GM23338 (cell line): Measurements from ENCODE around the gene CFAP157. TPM values are rescaled to one million over a fixed set of nuclear protein-coding genes. Genes with fewer than 3 reads are reported as not detected.

Experiments
- ATAC-seq: fragments of 200-7000 bp; cut with Tn5 transposase; 3 replicates; pipeline ENCODE4 v1.9.1; 2020
- DNase-seq: peaks from one replicate; pipeline ENCODE4 v3.0.0-alpha.2; 2015; ENCODE audit warnings: low spot score
- H2AFZ ChIP-seq: fragments of 200-600 bp; sonication (generic); 2 replicates; pipeline ENCODE4 v1.8.0; 2016; ENCODE audit warnings: antibody characterized with exemption, mild to moderate bottlenecking, moderate library complexity
- H3F3A ChIP-seq: fragments of 200-600 bp; sonication (generic); replicated peaks from 2 replicates; pipeline ENCODE4 v1.8.0; 2017; ENCODE audit warnings: antibody characterized with exemption, mixed run types, low read depth
- H3K27ac ChIP-seq: fragments of 200-600 bp; sonication (generic); 2 replicates; pipeline ENCODE4 v1.6.1; 2016; ENCODE audit warnings: low read depth
- H3K27me3 ChIP-seq: fragments of 200-600 bp; sonication (generic); 2 replicates; pipeline ENCODE4 v1.8.0; 2016; ENCODE audit warnings: mild to moderate bottlenecking, mixed run types, moderate library complexity; ENCODE audit not compliant: insufficient read depth
- H3K36me3 ChIP-seq: fragments of 200-600 bp; sonication (generic); 2 replicates; pipeline ENCODE4 v1.8.0; 2016; ENCODE audit warnings: mild to moderate bottlenecking; ENCODE audit not compliant: insufficient read depth
- H3K4me1 ChIP-seq: fragments of 200-600 bp; sonication (generic); 2 replicates; pipeline ENCODE4 v1.8.0; 2016; ENCODE audit warnings: mild to moderate bottlenecking, moderate library complexity; ENCODE audit not compliant: insufficient read depth
- H3K4me2 ChIP-seq: fragments of 200-600 bp; sonication (generic); 2 replicates; pipeline ENCODE4 v1.7.1; 2017; ENCODE audit warnings: mixed run types
- H3K4me3 ChIP-seq: fragments of 200-600 bp; sonication (generic); 2 replicates; pipeline ENCODE4 v1.6.1; 2016; ENCODE audit warnings: mixed run types
- H3K79me2 ChIP-seq: fragments of 200-600 bp; sonication (generic); replicated peaks from 2 replicates; pipeline ENCODE4 v1.8.0; 2017; ENCODE audit warnings: mild to moderate bottlenecking; ENCODE audit not compliant: insufficient read depth
- H3K9me2 ChIP-seq: fragments of 200-600 bp; sonication (generic); 2 replicates; pipeline ENCODE4 v1.8.0; 2017; ENCODE audit not compliant: insufficient read depth
- H4K20me1 ChIP-seq: fragments of 200-600 bp; sonication (generic); replicated peaks from 2 replicates; pipeline ENCODE4 v1.8.0; 2017; ENCODE audit warnings: mild to moderate bottlenecking; ENCODE audit not compliant: insufficient read depth
- H3K27ac Mint-ChIP-seq: 2 replicates; pipeline ENCODE4 v1.8.0; 2020; ENCODE audit warnings: inconsistent platforms, mild to moderate bottlenecking, moderate library complexity, mixed read lengths
- H3K27me3 Mint-ChIP-seq: 3 replicates; pipeline ENCODE4 v1.8.0; 2022; ENCODE audit warnings: low read depth, mild to moderate bottlenecking, moderate library complexity, mixed read lengths, inconsistent platforms; ENCODE audit not compliant: insufficient read depth, poor library complexity
- H3K36me3 Mint-ChIP-seq: 3 replicates; pipeline ENCODE4 v1.8.0; 2021; ENCODE audit warnings: low read depth, mild to moderate bottlenecking, inconsistent platforms, moderate library complexity, mixed read lengths
- H3K4me1 Mint-ChIP-seq: 3 replicates; pipeline ENCODE4 v1.8.0; 2020; ENCODE audit warnings: mild to moderate bottlenecking, inconsistent platforms, mixed read lengths
- H3K4me3 Mint-ChIP-seq: 3 replicates; pipeline ENCODE4 v1.8.0; 2021; ENCODE audit warnings: moderate library complexity, mild to moderate bottlenecking, inconsistent platforms, mixed read lengths
- H3K9me3 Mint-ChIP-seq: 3 replicates; pipeline ENCODE4 v1.8.0; 2020; ENCODE audit warnings: moderate library complexity, mild to moderate bottlenecking, inconsistent platforms, mixed read lengths
- EZH2 ChIP-seq: fragments of 200-600 bp; sonication (generic); IDR thresholded peaks from one replicate; pipeline ENCODE4 v1.8.0; 2017; ENCODE audit warnings: antibody characterized with exemption, mild to moderate bottlenecking, low read depth; ENCODE audit not compliant: unreplicated experiment
- JUNB ChIP-seq: IDR thresholded peaks from one replicate; pipeline ENCODE4 v1.6.1; 2016; ENCODE audit warnings: antibody characterized with exemption; ENCODE audit not compliant: unreplicated experiment
- POLR2AphosphoS5 ChIP-seq: IDR thresholded peaks from 2 replicates; pipeline ENCODE4 v1.6.1; 2016; ENCODE audit warnings: antibody characterized with exemption, low read depth
- ZNF114 ChIP-seq: fragments of 250-450 bp; sonication (Bioruptor Pico); IDR thresholded peaks from 2 replicates; pipeline ENCODE4 v1.5.0; 2020; ENCODE audit warnings: mild to moderate bottlenecking, moderate library complexity
- polyA plus RNA-seq: library from polyadenylated mRNA; unstranded; fragments of >200 nt; fragmentation: Nextera tagmentation; extraction: Ambion mirVana; gene quantifications from 2 replicates; pipeline ENCODE4 v1.2.1, GENCODE V29; 2016
- total RNA-seq: library from RNA; depleted of rRNA; stranded (reverse); fragments of >200 nt; shearing (Covaris generic); gene quantifications from 2 replicates; pipeline ENCODE4 v1.2.3, GENCODE V29; 2014
- TF ChIP-seq, protein P1 (sequence below): IDR thresholded peaks from one replicate; pipeline ENCODE4 v1.6.1; 2018; ENCODE audit warnings: antibody characterized with exemption; ENCODE audit not compliant: unreplicated experiment
- TF ChIP-seq, protein P2 (sequence below): IDR thresholded peaks from 2 replicates; pipeline ENCODE4 v1.6.1; 2016; ENCODE audit warnings: antibody characterized with exemption
- TF ChIP-seq, protein P3 (sequence below): fragments of 250-450 bp; sonication (Bioruptor Pico); IDR thresholded peaks from 2 replicates; pipeline ENCODE4 v1.5.0; 2020; ENCODE audit warnings: mild to moderate bottlenecking, moderate library complexity

CFAP157 gene
- total and polyA plus RNA-seq, 2 experiments from 2014 or later = 0.17 to 0.55 TPM

DNA sequence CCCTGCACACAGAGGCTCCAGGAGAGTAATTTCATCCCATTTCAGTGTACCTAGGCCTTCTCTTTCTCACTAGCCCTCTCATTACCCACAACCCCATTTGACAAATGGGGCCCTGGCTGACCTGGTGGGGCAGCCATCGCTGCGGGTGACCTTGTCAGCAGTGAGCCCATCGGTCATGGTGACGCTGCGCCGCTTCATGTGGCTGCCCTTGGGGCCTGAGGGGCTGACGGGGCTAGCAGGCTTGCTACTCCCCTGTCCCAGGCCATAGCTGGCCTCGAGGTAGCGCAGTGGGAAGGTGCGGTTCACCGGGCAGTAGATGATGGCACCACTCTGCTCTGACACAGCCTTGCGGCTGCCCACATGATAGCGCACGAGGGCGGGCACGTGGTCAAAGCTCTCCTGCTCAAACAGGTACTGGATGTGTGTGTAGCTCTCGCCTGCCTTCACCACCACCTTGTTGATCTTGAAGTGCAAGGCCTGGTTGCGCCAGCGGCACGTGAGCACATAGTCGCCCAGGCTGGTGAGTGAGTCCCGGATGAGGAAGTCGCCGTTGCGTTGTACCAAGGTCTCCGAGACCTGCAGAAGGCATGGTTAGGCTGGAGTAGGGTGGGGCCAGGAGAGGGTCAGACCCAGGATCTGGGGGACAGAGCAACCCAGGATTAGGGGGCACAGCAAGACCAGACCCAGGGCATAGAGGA lies 42.5 kb downstream of the CFAP157 start:
- TF ChIP-seq ZNF114 (no peak), JUNB (no peak), POLR2AphosphoS5 (no peak), EZH2 (no peak)
- TF ChIP-seq, protein P1, sequence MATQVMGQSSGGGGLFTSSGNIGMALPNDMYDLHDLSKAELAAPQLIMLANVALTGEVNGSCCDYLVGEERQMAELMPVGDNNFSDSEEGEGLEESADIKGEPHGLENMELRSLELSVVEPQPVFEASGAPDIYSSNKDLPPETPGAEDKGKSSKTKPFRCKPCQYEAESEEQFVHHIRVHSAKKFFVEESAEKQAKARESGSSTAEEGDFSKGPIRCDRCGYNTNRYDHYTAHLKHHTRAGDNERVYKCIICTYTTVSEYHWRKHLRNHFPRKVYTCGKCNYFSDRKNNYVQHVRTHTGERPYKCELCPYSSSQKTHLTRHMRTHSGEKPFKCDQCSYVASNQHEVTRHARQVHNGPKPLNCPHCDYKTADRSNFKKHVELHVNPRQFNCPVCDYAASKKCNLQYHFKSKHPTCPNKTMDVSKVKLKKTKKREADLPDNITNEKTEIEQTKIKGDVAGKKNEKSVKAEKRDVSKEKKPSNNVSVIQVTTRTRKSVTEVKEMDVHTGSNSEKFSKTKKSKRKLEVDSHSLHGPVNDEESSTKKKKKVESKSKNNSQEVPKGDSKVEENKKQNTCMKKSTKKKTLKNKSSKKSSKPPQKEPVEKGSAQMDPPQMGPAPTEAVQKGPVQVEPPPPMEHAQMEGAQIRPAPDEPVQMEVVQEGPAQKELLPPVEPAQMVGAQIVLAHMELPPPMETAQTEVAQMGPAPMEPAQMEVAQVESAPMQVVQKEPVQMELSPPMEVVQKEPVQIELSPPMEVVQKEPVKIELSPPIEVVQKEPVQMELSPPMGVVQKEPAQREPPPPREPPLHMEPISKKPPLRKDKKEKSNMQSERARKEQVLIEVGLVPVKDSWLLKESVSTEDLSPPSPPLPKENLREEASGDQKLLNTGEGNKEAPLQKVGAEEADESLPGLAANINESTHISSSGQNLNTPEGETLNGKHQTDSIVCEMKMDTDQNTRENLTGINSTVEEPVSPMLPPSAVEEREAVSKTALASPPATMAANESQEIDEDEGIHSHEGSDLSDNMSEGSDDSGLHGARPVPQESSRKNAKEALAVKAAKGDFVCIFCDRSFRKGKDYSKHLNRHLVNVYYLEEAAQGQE = no peak
- TF ChIP-seq, protein P2, sequence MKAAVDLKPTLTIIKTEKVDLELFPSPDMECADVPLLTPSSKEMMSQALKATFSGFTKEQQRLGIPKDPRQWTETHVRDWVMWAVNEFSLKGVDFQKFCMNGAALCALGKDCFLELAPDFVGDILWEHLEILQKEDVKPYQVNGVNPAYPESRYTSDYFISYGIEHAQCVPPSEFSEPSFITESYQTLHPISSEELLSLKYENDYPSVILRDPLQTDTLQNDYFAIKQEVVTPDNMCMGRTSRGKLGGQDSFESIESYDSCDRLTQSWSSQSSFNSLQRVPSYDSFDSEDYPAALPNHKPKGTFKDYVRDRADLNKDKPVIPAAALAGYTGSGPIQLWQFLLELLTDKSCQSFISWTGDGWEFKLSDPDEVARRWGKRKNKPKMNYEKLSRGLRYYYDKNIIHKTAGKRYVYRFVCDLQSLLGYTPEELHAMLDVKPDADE = no peak
- TF ChIP-seq, protein P3, sequence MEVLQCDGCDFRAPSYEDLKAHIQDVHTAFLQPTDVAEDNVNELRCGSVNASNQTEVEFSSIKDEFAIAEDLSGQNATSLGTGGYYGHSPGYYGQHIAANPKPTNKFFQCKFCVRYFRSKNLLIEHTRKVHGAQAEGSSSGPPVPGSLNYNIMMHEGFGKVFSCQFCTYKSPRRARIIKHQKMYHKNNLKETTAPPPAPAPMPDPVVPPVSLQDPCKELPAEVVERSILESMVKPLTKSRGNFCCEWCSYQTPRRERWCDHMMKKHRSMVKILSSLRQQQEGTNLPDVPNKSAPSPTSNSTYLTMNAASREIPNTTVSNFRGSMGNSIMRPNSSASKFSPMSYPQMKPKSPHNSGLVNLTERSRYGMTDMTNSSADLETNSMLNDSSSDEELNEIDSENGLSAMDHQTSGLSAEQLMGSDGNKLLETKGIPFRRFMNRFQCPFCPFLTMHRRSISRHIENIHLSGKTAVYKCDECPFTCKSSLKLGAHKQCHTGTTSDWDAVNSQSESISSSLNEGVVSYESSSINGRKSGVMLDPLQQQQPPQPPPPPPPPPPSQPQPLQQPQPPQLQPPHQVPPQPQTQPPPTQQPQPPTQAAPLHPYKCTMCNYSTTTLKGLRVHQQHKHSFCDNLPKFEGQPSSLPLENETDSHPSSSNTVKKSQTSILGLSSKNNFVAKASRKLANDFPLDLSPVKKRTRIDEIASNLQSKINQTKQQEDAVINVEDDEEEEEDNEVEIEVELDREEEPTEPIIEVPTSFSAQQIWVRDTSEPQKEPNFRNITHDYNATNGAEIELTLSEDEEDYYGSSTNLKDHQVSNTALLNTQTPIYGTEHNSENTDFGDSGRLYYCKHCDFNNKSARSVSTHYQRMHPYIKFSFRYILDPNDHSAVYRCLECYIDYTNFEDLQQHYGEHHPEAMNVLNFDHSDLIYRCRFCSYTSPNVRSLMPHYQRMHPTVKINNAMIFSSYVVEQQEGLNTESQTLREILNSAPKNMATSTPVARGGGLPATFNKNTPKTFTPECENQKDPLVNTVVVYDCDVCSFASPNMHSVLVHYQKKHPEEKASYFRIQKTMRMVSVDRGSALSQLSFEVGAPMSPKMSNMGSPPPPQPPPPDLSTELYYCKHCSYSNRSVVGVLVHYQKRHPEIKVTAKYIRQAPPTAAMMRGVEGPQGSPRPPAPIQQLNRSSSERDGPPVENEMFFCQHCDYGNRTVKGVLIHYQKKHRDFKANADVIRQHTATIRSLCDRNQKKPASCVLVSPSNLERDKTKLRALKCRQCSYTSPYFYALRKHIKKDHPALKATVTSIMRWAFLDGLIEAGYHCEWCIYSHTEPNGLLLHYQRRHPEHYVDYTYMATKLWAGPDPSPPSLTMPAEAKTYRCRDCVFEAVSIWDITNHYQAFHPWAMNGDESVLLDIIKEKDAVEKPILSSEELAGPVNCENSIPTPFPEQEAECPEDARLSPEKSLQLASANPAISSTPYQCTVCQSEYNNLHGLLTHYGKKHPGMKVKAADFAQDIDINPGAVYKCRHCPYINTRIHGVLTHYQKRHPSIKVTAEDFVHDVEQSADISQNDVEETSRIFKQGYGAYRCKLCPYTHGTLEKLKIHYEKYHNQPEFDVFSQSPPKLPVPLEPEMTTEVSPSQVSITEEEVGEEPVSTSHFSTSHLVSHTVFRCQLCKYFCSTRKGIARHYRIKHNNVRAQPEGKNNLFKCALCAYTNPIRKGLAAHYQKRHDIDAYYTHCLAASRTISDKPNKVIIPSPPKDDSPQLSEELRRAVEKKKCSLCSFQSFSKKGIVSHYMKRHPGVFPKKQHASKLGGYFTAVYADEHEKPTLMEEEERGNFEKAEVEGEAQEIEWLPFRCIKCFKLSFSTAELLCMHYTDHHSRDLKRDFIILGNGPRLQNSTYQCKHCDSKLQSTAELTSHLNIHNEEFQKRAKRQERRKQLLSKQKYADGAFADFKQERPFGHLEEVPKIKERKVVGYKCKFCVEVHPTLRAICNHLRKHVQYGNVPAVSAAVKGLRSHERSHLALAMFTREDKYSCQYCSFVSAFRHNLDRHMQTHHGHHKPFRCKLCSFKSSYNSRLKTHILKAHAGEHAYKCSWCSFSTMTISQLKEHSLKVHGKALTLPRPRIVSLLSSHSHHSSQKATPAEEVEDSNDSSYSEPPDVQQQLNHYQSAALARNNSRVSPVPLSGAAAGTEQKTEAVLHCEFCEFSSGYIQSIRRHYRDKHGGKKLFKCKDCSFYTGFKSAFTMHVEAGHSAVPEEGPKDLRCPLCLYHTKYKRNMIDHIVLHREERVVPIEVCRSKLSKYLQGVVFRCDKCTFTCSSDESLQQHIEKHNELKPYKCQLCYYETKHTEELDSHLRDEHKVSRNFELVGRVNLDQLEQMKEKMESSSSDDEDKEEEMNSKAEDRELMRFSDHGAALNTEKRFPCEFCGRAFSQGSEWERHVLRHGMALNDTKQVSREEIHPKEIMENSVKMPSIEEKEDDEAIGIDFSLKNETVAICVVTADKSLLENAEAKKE (CRISPR knock-in tag) = no peak
- Mint-ChIP-seq H3K36me3 (no peaks in the 10 kb centered on the region; the same call in 2 of the 3 replicates), H3K4me1 (no peaks in the 10 kb centered on the region; the same call in 2 of the 3 replicates), H3K9me3 (no peaks in the 10 kb centered on the region), H3K27me3 (peaks cover 16% of the 10 kb centered on the region), H3K4me3 (no peak overlapping the region), H3K27ac (no peak overlapping the region)
- no peak for ATAC-seq
- Histone ChIP-seq H3K79me2 (no peaks in the 10 kb centered on the region), H3K4me1 (no peaks in the 10 kb centered on the region), H3K9me2 (no peaks in the 10 kb centered on the region), H3K27me3 (no peaks in the 10 kb centered on the region), H4K20me1 (peaks cover 21% of the 10 kb centered on the region), H3F3A (0 out of 2 replicates have a peak, but pooled peaks cover 3% of the 10 kb centered on the region), H3K36me3 (no peaks in the 10 kb centered on the region), H3K4me3 (no peak overlapping the region), H2AFZ (no peak overlapping the region), H3K4me2 (no peak overlapping the region), H3K27ac (no peak overlapping the region)
- no peak for DNase-seq
